Stomach (tissue), 4 donors: ENCODE results near the gene PDLIM5.

Experiments
- CTCF ChIP-seq, 7 experiments: fragments of 450-650 bp in 4 of 7; fragments of 200-600 bp in 3 of 7; sonication (generic) in 3 of 7; IDR thresholded peaks; one replicate each; pipeline ENCODE4 v1.5.1; 2016 to 2019; ENCODE audit warnings: antibody characterized with exemption in 7 of 7, control low read depth in 2 of 7, mild to moderate bottlenecking in 1 of 7
- EP300 ChIP-seq: sonication (generic); formaldehyde crosslinking; IDR thresholded peaks from one replicate; pipeline ENCODE4 v1.6.1; 2017; ENCODE audit warnings: antibody characterized with exemption
- POLR2A ChIP-seq, 4 donors: fragments of 450-650 bp; IDR thresholded peaks; one replicate each; pipeline ENCODE4 v1.6.1; 2016; ENCODE audit warnings: antibody characterized with exemption in 4 of 4, control low read depth in 2 of 4, mild to moderate bottlenecking in 1 of 4, moderate library complexity in 1 of 4
- POLR2AphosphoS5 ChIP-seq, 3 donors: sonication (generic); formaldehyde crosslinking; IDR thresholded peaks; one replicate each; pipeline ENCODE4 v1.6.1; 2016; ENCODE audit warnings: antibody characterized with exemption in 3 of 3

- TF ChIP-seq CTCF (IDR thresholded peaks at IDR 0.05) (no peak), POLR2AphosphoS5 (IDR thresholded peaks at IDR 0.05) (no peak), EP300 (no peak), POLR2A (IDR thresholded peaks at IDR 0.05) (no peak)
Observed at GRCh38 chr4:94523617-94524016, 71.9 kb downstream of the PDLIM5 start.
